K562 (cell line): ENCODE results near the gene PUM1. TPM values are rescaled to one million over a fixed set of nuclear protein-coding genes. Genes with fewer than 3 reads are reported as not detected.

Experiments used
- CEBPG ChIP-seq, 3 experiments: fragments of 200-800 bp in 1 of 3; sonication (Bioruptor generic) in 1 of 3; sonication (generic) in 1 of 3; formaldehyde crosslinking in 1 of 3; IDR thresholded peaks in 2 of 3; conservative IDR thresholded peaks in 1 of 3; 2 replicates each; pipeline versions ENCODE4 v1.6.1 to v1.8.0; 2016 to 2022; ENCODE audit warnings: missing compliant biosample characterization in 2 of 3, missing genetic modification characterization in 2 of 3, mild to moderate bottlenecking in 1 of 3, missing genetic modification reagents in 1 of 3
- E2F3 ChIP-seq: fragments of 250-450 bp; sonication (Bioruptor Pico); IDR thresholded peaks from 2 replicates; pipeline ENCODE4 v1.4.0; 2020; ENCODE audit warnings: mild to moderate bottlenecking
- FIP1L1 ChIP-seq: fragments of 200-400 bp; formaldehyde crosslinking; IDR thresholded peaks from 2 replicates; pipeline ENCODE4 v1.6.1; 2018; ENCODE audit warnings: mild to moderate bottlenecking, low read depth, low read length; ENCODE audit not compliant: poor library complexity, severe bottlenecking
- JUNB ChIP-seq: fragments of 450-650 bp; formaldehyde crosslinking; conservative IDR thresholded peaks from 2 replicates; pipeline ENCODE4 v1.4.0; 2020; ENCODE audit warnings: mild to moderate bottlenecking
- NCOA1 ChIP-seq: fragments of 450-650 bp; IDR thresholded peaks from 2 replicates; pipeline ENCODE4 v1.6.1; 2016; ENCODE audit warnings: low read depth
- SNIP1 ChIP-seq: fragments of 450-650 bp; IDR thresholded peaks from 2 replicates; pipeline ENCODE4 v1.7.1; 2017; ENCODE audit warnings: low read depth, mild to moderate bottlenecking
- STAG1 ChIP-seq: sonication (generic); formaldehyde crosslinking; IDR thresholded peaks from 2 replicates; pipeline ENCODE4 v1.5.0; 2020; ENCODE audit warnings: missing genetic modification reagents, borderline replicate concordance
- TAF15 ChIP-seq: fragments of 200-400 bp; formaldehyde crosslinking; IDR thresholded peaks from 2 replicates; pipeline ENCODE4 v1.6.1; 2017; ENCODE audit warnings: mild to moderate bottlenecking, low read depth, low read length, moderate library complexity
- TAF9B ChIP-seq: fragments of 450-650 bp; IDR thresholded peaks from 2 replicates; pipeline ENCODE4 v1.6.1; 2018; ENCODE audit warnings: mild to moderate bottlenecking; ENCODE audit not compliant: partially characterized antibody
- TAL1 ChIP-seq: fragments of 450-650 bp; IDR thresholded peaks from 2 replicates; pipeline ENCODE4 v1.6.1; 2016; ENCODE audit warnings: mild to moderate bottlenecking
- TCF3 ChIP-seq: sonication (generic); formaldehyde crosslinking; IDR thresholded peaks from 2 replicates; pipeline ENCODE4 v1.4.0; 2020; ENCODE audit warnings: mild to moderate bottlenecking, missing genetic modification reagents
- ZBTB26 ChIP-seq: fragments of 450-650 bp; formaldehyde crosslinking; IDR thresholded peaks from 2 replicates; pipeline ENCODE4 v1.4.0; 2022; ENCODE audit warnings: missing genetic modification characterization
- ZBTB7A ChIP-seq: IDR thresholded peaks from 2 replicates; pipeline ENCODE4 v1.6.1; 2011; ENCODE audit warnings: low read depth, mild to moderate bottlenecking, low read length, moderate library complexity, borderline replicate concordance; ENCODE audit not compliant: control insufficient read depth
- ZFP91 ChIP-seq: sonication (generic); formaldehyde crosslinking; IDR thresholded peaks from 2 replicates; pipeline ENCODE4 v1.8.0; 2022; ENCODE audit warnings: mild to moderate bottlenecking, missing genetic modification reagents
- ZNF165 ChIP-seq: fragments of 250-450 bp; sonication (Bioruptor Pico); IDR thresholded peaks from 2 replicates; pipeline ENCODE4 v1.4.0; 2020; ENCODE audit warnings: borderline replicate concordance
- ZNF197 ChIP-seq: fragments of 200-800 bp; sonication (Bioruptor generic); IDR thresholded peaks from 2 replicates; pipeline ENCODE4 v1.6.1; 2016; ENCODE audit warnings: low read depth, missing genetic modification characterization, missing compliant biosample characterization
- ZNF398 ChIP-seq: fragments of 250-450 bp; sonication (Bioruptor Pico); IDR thresholded peaks from 2 replicates; pipeline ENCODE4 v1.8.0; 2021; ENCODE audit warnings: moderate library complexity, mild to moderate bottlenecking, inconsistent platforms
- ZNF583 ChIP-seq: fragments of 250-450 bp; sonication (Bioruptor Pico); IDR thresholded peaks from 2 replicates; pipeline ENCODE4 v1.4.0; 2020
- polyA plus RNA-seq, 8 experiments: library from polyadenylated mRNA; depleted of rRNA in 4 of 8; stranded (reverse) in 5 of 8; unstranded in 3 of 8; fragments of >200 nt; fragmentation: Nextera tagmentation in 2 of 8; fragmentation: Illumina TruSeq in 1 of 8; extraction: Ambion mirVana in 2 of 8; extraction: Trizol in 1 of 8; gene quantifications; 2 replicates each; pipeline versions ENCODE4 v1.2.1 to v1.2.3, GENCODE V29; 2011 to 2014; ENCODE audit warnings: inconsistent platforms in 1 of 8, missing spikeins in 1 of 8
- total RNA-seq, 7 experiments: library from RNA; depleted of rRNA in 6 of 7; stranded (reverse); fragments of >200 nt in 6 of 7; fragmentation: Illumina TruSeq in 2 of 7; extraction: Trizol in 2 of 7; gene quantifications; 2 replicates each; pipeline versions ENCODE4 v1.2.1 to v1.2.3, GENCODE V29; 2011 to 2021; ENCODE audit warnings: low replicate concordance in 1 of 7
- TF ChIP-seq, protein P1 (sequence below): sonication (generic); formaldehyde crosslinking; IDR thresholded peaks from 2 replicates; pipeline ENCODE4 v1.8.1; 2023; ENCODE audit warnings: mild to moderate bottlenecking, missing genetic modification reagents
- TF ChIP-seq, protein P2 (sequence below): sonication (generic); IDR thresholded peaks from 2 replicates; pipeline ENCODE4 v1.6.1; 2016

PUM1 gene
- total and polyA plus RNA-seq, 9 of the 15 experiments (the other 6 are each of a cell fraction or from before 2014, with no cell fraction given), result 37.7 to 104 (median 55.7) TPM

DNA sequence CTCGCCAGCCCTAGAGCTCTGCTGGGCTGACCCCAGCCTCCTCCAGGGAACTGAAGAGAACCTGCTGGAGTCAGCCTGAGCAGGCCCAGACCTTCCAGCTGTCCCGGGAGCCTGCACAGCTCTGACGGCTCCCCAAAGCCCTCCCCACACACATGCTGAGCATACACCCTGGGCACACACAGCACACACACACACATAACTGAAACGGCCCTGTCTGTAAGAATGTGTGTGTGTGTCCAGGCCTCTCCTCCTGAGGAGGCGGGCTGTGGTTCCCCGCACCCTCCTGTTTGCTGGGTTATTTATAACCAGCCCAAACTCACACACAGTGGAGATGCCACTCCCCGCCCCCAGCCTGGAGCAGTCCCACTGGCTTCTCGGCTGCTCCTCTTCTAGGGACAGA is 177.1 kb downstream of the PUM1 start (continued):
- no peak for TF ChIP-seq ZNF398 (CRISPR knock-in tag)
- no peak for TF ChIP-seq ZNF583 (CRISPR knock-in tag)
- TF ChIP-seq E2F3 (CRISPR knock-in tag), result no peak
- TF ChIP-seq NCOA1, result no peak
- TF ChIP-seq ZFP91 (CRISPR knock-in tag), result no peak
- no peak; the same call in 1 of the 2 replicates for TF ChIP-seq STAG1 (CRISPR knock-in tag)
- TF ChIP-seq, protein P1, sequence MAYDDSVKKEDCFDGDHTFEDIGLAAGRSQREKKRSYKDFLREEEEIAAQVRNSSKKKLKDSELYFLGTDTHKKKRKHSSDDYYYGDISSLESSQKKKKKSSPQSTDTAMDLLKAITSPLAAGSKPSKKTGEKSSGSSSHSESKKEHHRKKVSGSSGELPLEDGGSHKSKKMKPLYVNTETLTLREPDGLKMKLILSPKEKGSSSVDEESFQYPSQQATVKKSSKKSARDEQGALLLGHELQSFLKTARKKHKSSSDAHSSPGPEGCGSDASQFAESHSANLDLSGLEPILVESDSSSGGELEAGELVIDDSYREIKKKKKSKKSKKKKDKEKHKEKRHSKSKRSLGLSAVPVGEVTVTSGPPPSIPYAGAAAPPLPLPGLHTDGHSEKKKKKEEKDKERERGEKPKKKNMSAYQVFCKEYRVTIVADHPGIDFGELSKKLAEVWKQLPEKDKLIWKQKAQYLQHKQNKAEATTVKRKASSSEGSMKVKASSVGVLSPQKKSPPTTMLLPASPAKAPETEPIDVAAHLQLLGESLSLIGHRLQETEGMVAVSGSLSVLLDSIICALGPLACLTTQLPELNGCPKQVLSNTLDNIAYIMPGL (CRISPR knock-in tag), result 0 out of 2 replicates have a peak, but pooled peaks have one; percentile 33
- TF ChIP-seq TAL1, result no peak
- TF ChIP-seq FIP1L1, result no peak
- peak; percentile 10; the same call in 1 of the 2 replicates for TF ChIP-seq ZBTB7A
- no peak for TF ChIP-seq TCF3 (CRISPR knock-in tag)
- TF ChIP-seq ZNF197 (CRISPR knock-in tag), result no peak
- TF ChIP-seq TAF9B, result no peak
- no peak for TF ChIP-seq CEBPG (CRISPR knock-in tag; IDR thresholded peaks at IDR 0.05)
- no peak for TF ChIP-seq CEBPG (tag; conservative IDR thresholded peaks at IDR 0.05 in 1 of 2, IDR thresholded peaks at IDR 0.05 in 1 of 2)
- TF ChIP-seq, protein P2, sequence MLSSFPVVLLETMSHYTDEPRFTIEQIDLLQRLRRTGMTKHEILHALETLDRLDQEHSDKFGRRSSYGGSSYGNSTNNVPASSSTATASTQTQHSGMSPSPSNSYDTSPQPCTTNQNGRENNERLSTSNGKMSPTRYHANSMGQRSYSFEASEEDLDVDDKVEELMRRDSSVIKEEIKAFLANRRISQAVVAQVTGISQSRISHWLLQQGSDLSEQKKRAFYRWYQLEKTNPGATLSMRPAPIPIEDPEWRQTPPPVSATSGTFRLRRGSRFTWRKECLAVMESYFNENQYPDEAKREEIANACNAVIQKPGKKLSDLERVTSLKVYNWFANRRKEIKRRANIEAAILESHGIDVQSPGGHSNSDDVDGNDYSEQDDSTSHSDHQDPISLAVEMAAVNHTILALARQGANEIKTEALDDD, result 0 out of 2 replicates have a peak, but pooled peaks have one; percentile 17
- TF ChIP-seq TAF15, result no peak
- TF ChIP-seq ZNF165 (CRISPR knock-in tag), result no peak
- no peak for TF ChIP-seq JUNB (CRISPR knock-in tag)
- no peak for TF ChIP-seq SNIP1
- no peak for TF ChIP-seq ZBTB26
